Psoas muscle (tissue), 8 donors: Measurements from ENCODE around the gene MAP3K4. TPM values are rescaled to one million over a fixed set of nuclear protein-coding genes. Genes with fewer than 3 reads are reported as not detected.
A peak's percentile ranks its signal among the peaks of the same experiment; 100 is the strongest.
"Not testable (repeated sequence)": the region's sequence is repeated elsewhere in the genome, so short reads cannot be mapped to it uniquely, and the experiment has no call there.

ENCODE experiments used
- ATAC-seq, 4 donors: fragments of 200-7000 bp; cut with Tn5 transposase; one replicate each; pipeline ENCODE4 v1.9.1; 2020; ENCODE audit warnings: moderate library complexity in 3 of 4, mild to moderate bottlenecking in 2 of 4
- DNase-seq, 2 donors: peaks; one replicate each; pipeline ENCODE4 v3.0.0-alpha.2; 2020
- H3K27ac ChIP-seq: fragments of 200-600 bp; one replicate; pipeline ENCODE4 v1.8.0; 2022
- H3K27me3 ChIP-seq, 3 donors: fragments of 200-600 bp in 1 of 3; one replicate each; pipeline versions ENCODE4 v1.6.1 to v1.8.0; 2013 to 2022; ENCODE audit warnings: low read length in 2 of 3, mild to moderate bottlenecking in 2 of 3, moderate library complexity in 1 of 3; ENCODE audit not compliant: insufficient read depth in 3 of 3
- H3K36me3 ChIP-seq, 2 donors: fragments of 200-600 bp in 1 of 2; one replicate each; pipeline versions ENCODE4 v1.6.1 to v1.8.0; 2013 to 2022; ENCODE audit warnings: low read depth in 1 of 2, mild to moderate bottlenecking in 1 of 2, moderate library complexity in 1 of 2; ENCODE audit not compliant: insufficient read depth in 1 of 2
- H3K4me1 ChIP-seq: fragments of 200-600 bp; one replicate; pipeline ENCODE4 v1.8.0; 2022
- H3K4me3 ChIP-seq: fragments of 200-600 bp; one replicate; pipeline ENCODE4 v1.8.0; 2022; ENCODE audit warnings: mild to moderate bottlenecking
- H3K9me3 ChIP-seq: fragments of 200-600 bp; one replicate; pipeline ENCODE4 v1.8.0; 2022
- CTCF ChIP-seq: fragments of 200-600 bp; IDR thresholded peaks from one replicate; pipeline ENCODE4 v1.8.0; 2022; ENCODE audit warnings: antibody characterized with exemption
- whole genome bisulfite sequencing, 3 donors: extraction: QIAGEN DNeasy Blood & Tissue Kit; methylation state at CpG; one replicate each; pipeline versions ENCODE4 v1.1.6 to v1.1.7; 2013; 5-methylcytosine and 5-hydroxymethylcytosine counted together
- intact Hi-C, 2 donors: fragments of 100-400 bp; cut with DNase I; formaldehyde crosslinking; loops; one replicate each; pipeline versions ENCODE4 v1.11.0 to v1.14.2; 2022
- polyA plus RNA-seq, 3 donors: library from polyadenylated mRNA; stranded (reverse); fragments of 200-250 nt; gene quantifications; one replicate each; pipeline ENCODE4 v1.2.3, GENCODE V29; 2013
- total RNA-seq, 4 donors: library from RNA; stranded (reverse); fragmentation: NEBNext Ultra II Directional in 2 of 4; extraction: Animal tissue kit (Norgen Biotek cat#: 25700) in 2 of 4; gene quantifications; one replicate each; pipeline versions ENCODE4 v1.2.1 to v1.2.4, GENCODE V29; 2021 to 2023
- donor health status: healthy with polysubstance abuse.
- donor health status: DM: no; HTN: no; CAD: no; lungs with moderate emphysema.
- donor health status: Bipolar disorder and iron deficiency.
- donor health status: healthy.
- donor health status: DM: yes; HTN: yes; CAD: no.
- donor health status: DM: no; HTN: no; CAD: no.
- donor health status: DM: no; HTN: no; CAD: no.
- donor health status: DM: yes; HTN: yes; CAD: no.

The MAP3K4 gene
- total and polyA plus RNA-seq, 7 donors, result 13.5 to 45.8 (median 19.4) TPM

- no peaks in the 10 kb centered on the region for H3K4me1 ChIP-seq
- H3K27me3 ChIP-seq, result peaks cover 0 to 3% (median 0%) of the 10 kb centered on the region in 3 donors
- no peak overlapping the region for H3K4me3 ChIP-seq
- ATAC-seq (peak in 1 of 4 donors; percentile 32), DNase-seq (peak; percentile 30 to 66)
- no peak for TF ChIP-seq CTCF
- H3K36me3 ChIP-seq, result no peaks in the 10 kb centered on the region
- H3K27ac ChIP-seq, result no peak overlapping the region
- no peaks in the 10 kb centered on the region for H3K9me3 ChIP-seq
- intact Hi-C loops, result no loop called here
- WGBS, 3 donors, result 59 to 63% (median 61%) methylated on average over 11 of the region's 11 CpGs
Measured at GRCh38 chr6:160973311-160974250, 18.0 kb upstream of the MAP3K4 start.

DNA sequence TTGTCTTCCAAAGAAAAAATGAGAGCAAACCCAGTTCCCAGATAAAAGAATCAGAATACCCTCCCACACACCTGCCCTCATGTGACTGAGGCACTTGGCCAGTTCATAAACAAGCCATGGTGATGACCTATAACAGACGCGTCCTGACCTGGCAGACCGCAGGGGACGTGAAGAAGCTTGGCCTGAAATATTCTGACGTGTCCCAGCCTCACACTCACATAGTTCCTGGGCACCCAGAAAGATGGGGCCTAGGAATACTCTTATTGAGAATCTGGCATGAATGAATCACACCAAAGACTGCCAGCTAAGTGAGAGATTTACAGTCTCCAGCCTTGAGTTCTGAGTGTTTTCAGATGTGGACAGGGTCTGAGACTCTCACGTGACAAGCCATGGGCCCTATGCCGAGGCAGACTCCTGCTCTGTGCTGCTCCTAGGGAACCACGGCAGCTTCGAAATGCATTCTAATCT, 17.2 kb upstream of the MAP3K4 start:
- Histone ChIP-seq H3K27ac (no peak overlapping the region), H3K9me3 (no peaks in the 10 kb centered on the region), H3K27me3 (peaks cover 0 to 3% (median 0%) of the 10 kb centered on the region in 3 donors), H3K4me3 (no peak overlapping the region), H3K36me3 (no peaks in the 10 kb centered on the region), H3K4me1 (no peaks in the 10 kb centered on the region)
- intact Hi-C loops, result no loop called here
- WGBS, 3 donors, result 41 to 44% (median 43%) methylated on average over 9 of the region's 9 CpGs
- TF ChIP-seq CTCF, result no peak
- peak; percentile 41 to 76 for DNase-seq
- peak; percentile 30 to 68 (median 38) for ATAC-seq

DNA sequence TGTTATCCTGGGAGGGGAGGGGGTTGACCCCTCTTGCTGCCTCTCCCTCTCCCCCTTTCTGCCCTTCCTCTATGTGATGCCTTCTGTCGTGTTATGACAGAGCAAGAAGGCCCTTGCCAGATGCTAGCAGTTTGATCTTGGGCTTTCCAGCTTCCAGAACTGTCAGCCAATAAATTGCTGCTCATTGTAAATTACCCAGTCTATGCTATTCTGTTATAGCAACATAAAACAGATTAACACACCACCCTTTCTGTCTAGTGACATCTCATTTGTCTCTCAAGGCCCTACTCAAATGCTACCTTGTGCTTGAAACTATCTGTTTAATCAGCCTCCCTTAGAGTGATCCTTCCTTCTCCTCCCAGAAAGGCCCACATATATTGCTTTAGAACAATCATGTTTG, 16.4 kb upstream of the MAP3K4 start:
- DNase-seq, result no peak
- WGBS, 3 donors, result 47 to 73% (median 59%) methylated on average over 1 of the region's 1 CpG
- Histone ChIP-seq H3K27ac (no peak overlapping the region), H3K27me3 (peaks cover 0 to 3% (median 0%) of the 10 kb centered on the region in 3 donors), H3K36me3 (no peaks in the 10 kb centered on the region), H3K4me3 (no peak overlapping the region), H3K4me1 (no peaks in the 10 kb centered on the region), H3K9me3 (no peaks in the 10 kb centered on the region)
- no peak for TF ChIP-seq CTCF
- no peak for ATAC-seq
- intact Hi-C loops, result no loop called here

- intact Hi-C loops, H3K9me3 ChIP-seq, H3K4me1 ChIP-seq, ATAC-seq, DNase-seq, H3K27me3 ChIP-seq, H3K27ac ChIP-seq, H3K4me3 ChIP-seq, H3K36me3 ChIP-seq: not testable (repeated sequence)
- 88 to 94% (median 90%) methylated on average over 4 of the region's 4 CpGs for WGBS, 3 donors
Measured at GRCh38 chr6:160975961-160976360, 15.6 kb upstream of the MAP3K4 start.

GRCh38 chr6:160978141-160978901, 13.2 kb upstream of the MAP3K4 start:
- no peaks in the 10 kb centered on the region for H3K9me3 ChIP-seq
- ATAC-seq (peak in 1 of 4 donors; percentile 24), DNase-seq (no peak)
- H3K4me1 ChIP-seq, result no peaks in the 10 kb centered on the region
- WGBS, 3 donors, result 64 to 70% (median 70%) methylated on average over 4 of the region's 4 CpGs
- H3K4me3 ChIP-seq, result no peak overlapping the region
- no peak overlapping the region for H3K27ac ChIP-seq
- TF ChIP-seq CTCF, result no peak
- no peaks in the 10 kb centered on the region for H3K36me3 ChIP-seq
- peaks cover 0 to 3% (median 0%) of the 10 kb centered on the region in 3 donors for H3K27me3 ChIP-seq
- intact Hi-C loops, result no loop called here
